K562 (cell line): ENCODE measurements around the gene ZCCHC8. TPM values are rescaled to one million over a fixed set of nuclear protein-coding genes. Genes with fewer than 3 reads are reported as not detected.

ENCODE experiments used
- CREM ChIP-seq: IDR thresholded peaks from 2 replicates; pipeline ENCODE4 v1.6.1; 2014; ENCODE audit warnings: antibody characterized with exemption, low read depth
- ELF2 ChIP-seq: fragments of 250-450 bp; sonication (Bioruptor Pico); IDR thresholded peaks from 2 replicates; pipeline ENCODE4 v1.5.0; 2021; ENCODE audit warnings: mild to moderate bottlenecking
- ELK3 ChIP-seq: fragments of 450-650 bp; formaldehyde crosslinking; IDR thresholded peaks from 2 replicates; pipeline ENCODE4 v1.4.0; 2020; ENCODE audit warnings: mild to moderate bottlenecking
- ETV6 ChIP-seq, 3 experiments: fragments of 150-350 bp in 1 of 3; sonication (generic) in 1 of 3; formaldehyde crosslinking in 1 of 3; IDR thresholded peaks; 2 replicates each; pipeline versions ENCODE4 v1.6.1 to v1.8.0; 2014 to 2022; ENCODE audit warnings: borderline replicate concordance in 2 of 3, low read depth in 2 of 3, antibody characterized with exemption in 1 of 3, low read length in 1 of 3, mild to moderate bottlenecking in 1 of 3, missing genetic modification reagents in 1 of 3
- KLF6 ChIP-seq: fragments of 250-450 bp; sonication (Bioruptor Pico); IDR thresholded peaks from 2 replicates; pipeline ENCODE4 v1.4.0; 2020; ENCODE audit warnings: mild to moderate bottlenecking, moderate library complexity, borderline replicate concordance
- PTBP1 ChIP-seq: fragments of 200-400 bp; formaldehyde crosslinking; IDR thresholded peaks from 2 replicates; pipeline ENCODE4 v1.6.1; 2017; ENCODE audit warnings: low read depth, low read length
- RBFOX2 ChIP-seq: fragments of 200-400 bp; formaldehyde crosslinking; IDR thresholded peaks from 2 replicates; pipeline ENCODE4 v1.6.1; 2017; ENCODE audit warnings: low read depth, mild to moderate bottlenecking, low read length, moderate library complexity
- RREB1 ChIP-seq: fragments of 250-450 bp; sonication (Bioruptor Pico); IDR thresholded peaks from 2 replicates; pipeline ENCODE4 v1.4.0; 2020
- WHSC1 ChIP-seq: IDR thresholded peaks from one replicate; pipeline ENCODE4 v1.6.1; 2012; ENCODE audit warnings: low read length, control low read depth, inconsistent platforms
- ZNF197 ChIP-seq: fragments of 200-800 bp; sonication (Bioruptor generic); IDR thresholded peaks from 2 replicates; pipeline ENCODE4 v1.6.1; 2016; ENCODE audit warnings: low read depth, missing genetic modification characterization, missing compliant biosample characterization
- ZNF239 ChIP-seq: fragments of 250-450 bp; sonication (Bioruptor Pico); IDR thresholded peaks from 2 replicates; pipeline ENCODE4 v1.4.0; 2020; ENCODE audit warnings: mild to moderate bottlenecking
- ZNF282 ChIP-seq: sonication (generic); formaldehyde crosslinking; IDR thresholded peaks from 2 replicates; pipeline ENCODE4 v1.8.1; 2023; ENCODE audit warnings: missing genetic modification reagents
- ZNF347 ChIP-seq: fragments of 450-650 bp; formaldehyde crosslinking; IDR thresholded peaks from 2 replicates; pipeline ENCODE4 v1.4.0; 2020; ENCODE audit warnings: low read depth, mild to moderate bottlenecking, moderate library complexity
- ZNF561 ChIP-seq: fragments of 450-650 bp; formaldehyde crosslinking; conservative IDR thresholded peaks from 2 replicates; pipeline ENCODE4 v1.4.0; 2020; ENCODE audit warnings: mild to moderate bottlenecking, moderate library complexity
- ZNF696 ChIP-seq: fragments of 250-450 bp; sonication (Bioruptor Pico); conservative IDR thresholded peaks from 2 replicates; pipeline ENCODE4 v1.4.0; 2020; ENCODE audit warnings: mild to moderate bottlenecking, moderate library complexity
- polyA plus RNA-seq, 8 experiments: library from polyadenylated mRNA; depleted of rRNA in 4 of 8; stranded (reverse) in 5 of 8; unstranded in 3 of 8; fragments of >200 nt; fragmentation: Nextera tagmentation in 2 of 8; fragmentation: Illumina TruSeq in 1 of 8; extraction: Ambion mirVana in 2 of 8; extraction: Trizol in 1 of 8; gene quantifications; 2 replicates each; pipeline versions ENCODE4 v1.2.1 to v1.2.3, GENCODE V29; 2011 to 2014; ENCODE audit warnings: inconsistent platforms in 1 of 8, missing spikeins in 1 of 8
- total RNA-seq, 7 experiments: library from RNA; depleted of rRNA in 6 of 7; stranded (reverse); fragments of >200 nt in 6 of 7; fragmentation: Illumina TruSeq in 2 of 7; extraction: Trizol in 2 of 7; gene quantifications; 2 replicates each; pipeline versions ENCODE4 v1.2.1 to v1.2.3, GENCODE V29; 2011 to 2021; ENCODE audit warnings: low replicate concordance in 1 of 7

The ZCCHC8 gene
- total and polyA plus RNA-seq, 9 of the 15 experiments (the other 6 are each of a cell fraction or from before 2014, with no cell fraction given): 14.8 to 50.9 (median 34.1) TPM

GRCh38 chr12:122423258-122424165, 77.2 kb downstream of the ZCCHC8 start (continued):
- TF ChIP-seq RREB1 (CRISPR knock-in tag) (no peak), RBFOX2 (peak; percentile 51), PTBP1 (no peak), ELK3 (CRISPR knock-in tag) (no peak), ZNF282 (CRISPR knock-in tag) (no peak), CREM (no peak), ELF2 (CRISPR knock-in tag) (no peak), ZNF239 (CRISPR knock-in tag) (no peak), ETV6 (IDR thresholded peaks at IDR 0.05; ENCODE audit: borderline replicate concordance in 1 of 2, low read depth in 2 of 2, low read length in 1 of 2) (no peak), ETV6 (CRISPR knock-in tag; IDR thresholded peaks at IDR 0.05; ENCODE audit: borderline replicate concordance) (no peak), WHSC1 (no peak), ZNF561 (CRISPR knock-in tag) (no peak), ZNF197 (CRISPR knock-in tag) (no peak), KLF6 (CRISPR knock-in tag) (no peak), ZNF347 (CRISPR knock-in tag) (no peak), ZNF696 (CRISPR knock-in tag) (no peak)
